CD14-positive monocyte (primary cell): ENCODE data around the gene CASR. TPM values are rescaled to one million over a fixed set of nuclear protein-coding genes. Genes with fewer than 3 reads are reported as not detected.

Source experiments
- DNase-seq, 3 donors: peaks; one replicate each; pipeline ENCODE4 v3.0.0-alpha.2; 2011 to 2022
- H2AFZ ChIP-seq: 2 replicates; pipeline ENCODE4 v1.6.0; 2012; ENCODE audit warnings: mild to moderate bottlenecking, low read depth, low read length, inconsistent platforms; ENCODE audit not compliant: insufficient read depth, poor library complexity, severe bottlenecking
- H3K27ac ChIP-seq, 2 donors: 1 replicate in 1 of 2; 2 replicates in 1 of 2; pipeline ENCODE4 v1.5.1; 2012 to 2013; ENCODE audit warnings: low read length in 2 of 2, control low read depth in 1 of 2, inconsistent platforms in 1 of 2, low read depth in 1 of 2, mild to moderate bottlenecking in 1 of 2
- H3K27me3 ChIP-seq, 2 donors: one replicate each; pipeline versions ENCODE4 v1.6.0 to v1.6.1; 2011 to 2013; ENCODE audit warnings: low read length in 2 of 2; ENCODE audit not compliant: control insufficient read depth in 2 of 2, insufficient read depth in 2 of 2
- H3K36me3 ChIP-seq, 2 donors: replicated peaks in 1 of 2; 1 replicate in 1 of 2; 2 replicates in 1 of 2; pipeline versions ENCODE4 v1.5.1 to v1.6.1; 2012 to 2013; ENCODE audit warnings: low read length in 2 of 2, control low read depth in 1 of 2, inconsistent platforms in 1 of 2, mild to moderate bottlenecking in 1 of 2; ENCODE audit not compliant: insufficient read depth in 2 of 2, control insufficient read depth in 1 of 2
- H3K4me1 ChIP-seq, 2 donors: 1 replicate in 1 of 2; 2 replicates in 1 of 2; pipeline versions ENCODE4 v1.5.1 to v1.6.1; 2012 to 2013; ENCODE audit warnings: low read length in 2 of 2, control low read depth in 1 of 2, inconsistent platforms in 1 of 2, mild to moderate bottlenecking in 1 of 2, moderate library complexity in 1 of 2; ENCODE audit not compliant: insufficient read depth in 2 of 2, control insufficient read depth in 1 of 2
- H3K4me2 ChIP-seq: replicated peaks from 2 replicates; pipeline ENCODE3; 2012; ENCODE audit warnings: low read length, moderate library complexity, mild to moderate bottlenecking; ENCODE audit not compliant: poor library complexity, severe bottlenecking; ENCODE audit errors: extremely low read depth
- H3K4me3 ChIP-seq, 3 experiments: fragments of 200-600 bp in 1 of 3; sonication (generic) in 1 of 3; replicated peaks in 1 of 3; 1 replicate in 2 of 3; 2 replicates in 1 of 3; pipeline ENCODE4 v1.5.1; 2011 to 2013; ENCODE audit warnings: low read length in 3 of 3, mild to moderate bottlenecking in 3 of 3, control low read depth in 2 of 3, low read depth in 2 of 3, inconsistent platforms in 1 of 3, moderate library complexity in 1 of 3
- H3K79me2 ChIP-seq: 2 replicates; pipeline ENCODE4 v1.6.0; 2012; ENCODE audit warnings: mild to moderate bottlenecking, control low read depth, inconsistent platforms, low read length, moderate library complexity; ENCODE audit not compliant: insufficient read depth
- H3K9ac ChIP-seq: 2 replicates; pipeline ENCODE4 v1.6.0; 2017; ENCODE audit warnings: low read length, mild to moderate bottlenecking; ENCODE audit not compliant: insufficient read depth, poor library complexity, severe bottlenecking
- H3K9me3 ChIP-seq, 2 donors: replicated peaks in 1 of 2; 1 replicate in 1 of 2; 2 replicates in 1 of 2; pipeline versions ENCODE4 v1.5.1 to v1.6.1; 2012 to 2013; ENCODE audit warnings: low read length in 2 of 2, control low read depth in 1 of 2; ENCODE audit not compliant: control insufficient read depth in 1 of 2, insufficient read depth in 1 of 2
- H4K20me1 ChIP-seq: 2 replicates; pipeline ENCODE4 v1.6.0; 2012; ENCODE audit warnings: mild to moderate bottlenecking, low read length, control low read depth, moderate library complexity; ENCODE audit not compliant: insufficient read depth
- H3K27ac Mint-ChIP-seq, 7 donors: one replicate each; pipeline ENCODE4 v1.8.0; 2020; ENCODE audit warnings: mild to moderate bottlenecking in 7 of 7, mixed read lengths in 7 of 7, moderate library complexity in 6 of 7, inconsistent platforms in 2 of 7
- H3K27me3 Mint-ChIP-seq, 3 donors: one replicate each; pipeline ENCODE4 v1.8.0; 2021 to 2022; ENCODE audit warnings: low read depth in 3 of 3, mild to moderate bottlenecking in 3 of 3, mixed read lengths in 3 of 3, moderate library complexity in 3 of 3, inconsistent platforms in 1 of 3
- H3K36me3 Mint-ChIP-seq, 2 donors: one replicate each; pipeline ENCODE4 v1.8.0; 2020; ENCODE audit warnings: mixed read lengths in 2 of 2, inconsistent platforms in 1 of 2, mild to moderate bottlenecking in 1 of 2
- H3K4me1 Mint-ChIP-seq: one replicate; pipeline ENCODE4 v1.8.0; 2020; ENCODE audit warnings: mild to moderate bottlenecking, mixed read lengths
- H3K4me3 Mint-ChIP-seq, 2 donors: one replicate each; pipeline ENCODE4 v1.8.0; 2020; ENCODE audit warnings: mild to moderate bottlenecking in 2 of 2, mixed read lengths in 2 of 2, moderate library complexity in 1 of 2
- H3K9me3 Mint-ChIP-seq, 7 donors: one replicate each; pipeline ENCODE4 v1.8.0; 2020 to 2022; ENCODE audit warnings: mixed read lengths in 7 of 7, mild to moderate bottlenecking in 6 of 7, moderate library complexity in 6 of 7, inconsistent platforms in 2 of 7
- WGBS: methylation state at CpG from one replicate; pipeline ENCODE4 v1.1.5; 2013; ENCODE audit warnings: missing lambda C conversion rate; ENCODE audit not compliant: insufficient coverage; 5-methylcytosine and 5-hydroxymethylcytosine counted together
- intact Hi-C, 2 donors: fragments of 100-400 bp; cut with micrococcal nuclease; formaldehyde crosslinking; loops; one replicate each; pipeline versions ENCODE4 v1.15.0 to v1.15.1; 2023
- polyA plus RNA-seq, 3 donors: library from polyadenylated mRNA; depleted of rRNA in 1 of 3; unstranded in 2 of 3; stranded (reverse) in 1 of 3; fragments of 300-500 nt in 2 of 3; fragments of >200 nt in 1 of 3; fragmentation: Illumina TruSeq in 2 of 3; gene quantifications; 1 replicate in 2 of 3; 2 replicates in 1 of 3; pipeline ENCODE4 v1.2.3, GENCODE V29; 2012 to 2021
- TF ChIP-seq, protein P1 (sequence below): fragments of 200-600 bp; IDR thresholded peaks from one replicate; pipeline ENCODE4 v1.8.0; 2022; ENCODE audit warnings: antibody characterized with exemption, mild to moderate bottlenecking

CASR gene
- polyA plus RNA-seq, 3 donors, result 0.01 TPM; not detected in 2

DNA sequence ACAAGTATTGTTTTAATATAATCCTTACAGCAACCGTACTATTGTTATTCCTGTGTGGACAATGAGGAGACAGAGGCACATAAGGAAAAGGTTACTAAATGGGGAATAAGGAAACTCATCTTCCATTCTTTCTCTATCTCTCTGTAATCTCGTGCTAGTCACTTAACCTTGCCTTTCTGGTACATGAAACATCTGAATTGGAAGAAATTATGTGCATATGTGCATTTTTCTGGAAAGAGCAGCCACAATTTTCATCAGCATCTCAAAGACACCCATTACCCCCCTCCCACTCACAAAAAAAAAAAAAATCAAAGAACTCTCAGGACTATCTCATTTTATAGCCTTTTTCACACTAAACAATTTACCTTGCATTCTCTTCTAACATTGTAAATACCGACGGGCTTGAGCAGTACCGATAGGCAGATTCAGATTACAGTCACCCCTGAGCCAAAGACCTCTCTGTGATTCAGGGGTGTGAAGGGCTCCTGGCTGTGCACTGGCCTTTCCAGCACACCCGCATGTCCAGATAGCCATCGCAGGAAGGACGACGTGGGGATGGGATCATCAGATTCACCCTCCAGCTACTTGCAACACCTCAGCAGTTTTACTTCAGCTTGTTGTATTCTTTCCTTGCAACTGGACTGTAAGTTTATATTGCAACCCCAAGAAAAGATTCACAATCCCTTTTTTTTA lies 48.1 kb downstream of the CASR start:
- DNase-seq, result no peak
- Histone ChIP-seq H3K36me3 (no peaks in the 10 kb centered on the region), H3K4me1 (peaks cover 41 to 47% of the 10 kb centered on the region in 2 donors), H3K4me3 (no peak overlapping the region), H2AFZ (no peak overlapping the region), H3K79me2 (no peaks in the 10 kb centered on the region), H3K27ac (peak overlapping the region in 1 of 2 donors; percentile 98), H4K20me1 (no peaks in the 10 kb centered on the region), H3K27me3 (no peaks in the 10 kb centered on the region), H3K9me3 (no peaks in the 10 kb centered on the region), H3K9ac (no peak overlapping the region), H3K4me2 (no peak overlapping the region)
- intact Hi-C loops, result loop anchor here in 1 of 2 donors (5.0 to 10.0 kb wide), 3 partner anchors 63 to 237 kb away; partner anchors contain the start of gene CD86
- H3K36me3 Mint-ChIP-seq, result no peaks in the 10 kb centered on the region
- H3K4me1 Mint-ChIP-seq, result peaks cover 50% of the 10 kb centered on the region
- peaks cover 0 to 3% (median 1%) of the 10 kb centered on the region in 3 donors for H3K27me3 Mint-ChIP-seq
- TF ChIP-seq, protein P1, sequence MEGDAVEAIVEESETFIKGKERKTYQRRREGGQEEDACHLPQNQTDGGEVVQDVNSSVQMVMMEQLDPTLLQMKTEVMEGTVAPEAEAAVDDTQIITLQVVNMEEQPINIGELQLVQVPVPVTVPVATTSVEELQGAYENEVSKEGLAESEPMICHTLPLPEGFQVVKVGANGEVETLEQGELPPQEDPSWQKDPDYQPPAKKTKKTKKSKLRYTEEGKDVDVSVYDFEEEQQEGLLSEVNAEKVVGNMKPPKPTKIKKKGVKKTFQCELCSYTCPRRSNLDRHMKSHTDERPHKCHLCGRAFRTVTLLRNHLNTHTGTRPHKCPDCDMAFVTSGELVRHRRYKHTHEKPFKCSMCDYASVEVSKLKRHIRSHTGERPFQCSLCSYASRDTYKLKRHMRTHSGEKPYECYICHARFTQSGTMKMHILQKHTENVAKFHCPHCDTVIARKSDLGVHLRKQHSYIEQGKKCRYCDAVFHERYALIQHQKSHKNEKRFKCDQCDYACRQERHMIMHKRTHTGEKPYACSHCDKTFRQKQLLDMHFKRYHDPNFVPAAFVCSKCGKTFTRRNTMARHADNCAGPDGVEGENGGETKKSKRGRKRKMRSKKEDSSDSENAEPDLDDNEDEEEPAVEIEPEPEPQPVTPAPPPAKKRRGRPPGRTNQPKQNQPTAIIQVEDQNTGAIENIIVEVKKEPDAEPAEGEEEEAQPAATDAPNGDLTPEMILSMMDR, result no peak
- no peak overlapping the region for H3K4me3 Mint-ChIP-seq
- peak overlapping the region in 4 of 7 donors; percentile 97 to 99 (median 98) for H3K27ac Mint-ChIP-seq
- H3K9me3 Mint-ChIP-seq, result peaks cover 0 to 8% (median 0%) of the 10 kb centered on the region in 7 donors
- WGBS, result no CpG with 5 or more reads among the region's 9 CpGs

DNA sequence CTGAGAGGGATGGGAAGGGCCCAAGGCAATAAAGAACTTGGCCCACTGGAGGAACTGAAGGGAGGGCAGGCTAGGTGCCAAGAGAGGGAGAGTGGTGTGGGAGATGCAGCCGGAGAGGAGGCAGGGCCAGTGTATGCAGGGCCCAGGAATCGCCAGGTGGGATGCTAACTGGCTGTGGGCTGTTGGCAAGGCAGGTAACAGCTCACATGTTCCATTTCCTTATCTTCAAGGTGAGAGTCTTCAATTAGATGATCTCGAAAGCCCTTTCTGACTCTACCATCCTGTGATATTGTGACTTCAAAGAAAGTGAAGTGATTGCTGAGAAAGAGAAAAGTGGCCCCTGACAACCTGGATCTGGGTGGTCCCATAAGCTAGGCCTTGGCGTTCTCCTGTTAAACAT lies 49.0 kb downstream of the CASR start:
- Histone ChIP-seq H3K27ac (peak overlapping the region; percentile 85 to 98), H4K20me1 (no peaks in the 10 kb centered on the region), H3K4me3 (peak overlapping the region in 1 of 3 experiments; percentile 66), H3K36me3 (no peaks in the 10 kb centered on the region), H3K9ac (peak overlapping the region; percentile 78), H3K27me3 (no peaks in the 10 kb centered on the region), H3K4me1 (peaks cover 42 to 50% of the 10 kb centered on the region in 2 donors), H2AFZ (no peak overlapping the region), H3K79me2 (no peaks in the 10 kb centered on the region), H3K4me2 (peak overlapping the region; percentile 69), H3K9me3 (no peaks in the 10 kb centered on the region)
- H3K27ac Mint-ChIP-seq, result peak overlapping the region; percentile 96 to 100 (median 98)
- H3K36me3 Mint-ChIP-seq, result no peaks in the 10 kb centered on the region
- 36% methylated on average over 3 of the region's 4 CpGs for WGBS
- intact Hi-C loops, result loop anchor here in 1 of 2 donors (5.0 to 10.0 kb wide), 3 partner anchors 62 to 238 kb away; partner anchors contain the start of gene CD86
- TF ChIP-seq, protein P1, result no peak
- peaks cover 0 to 3% (median 1%) of the 10 kb centered on the region in 3 donors for H3K27me3 Mint-ChIP-seq
- peak overlapping the region; percentile 70 to 92 for H3K4me3 Mint-ChIP-seq
- H3K4me1 Mint-ChIP-seq, result peaks cover 54% of the 10 kb centered on the region
- peaks cover 0 to 4% (median 0%) of the 10 kb centered on the region in 7 donors for H3K9me3 Mint-ChIP-seq
- no peak for DNase-seq
